GM08714 (cell line): ENCODE data around the gene PXDC1.
"Not testable (repeated sequence)": the region's sequence is repeated elsewhere in the genome, so short reads cannot be mapped to it uniquely, and the experiment has no call there.

Source experiments
- H3K4me3 ChIP-seq: fragments of 200-500 bp; sonication (Bioruptor generic); 2 replicates; pipeline ENCODE4 v1.5.1; 2014; ENCODE audit warnings: mild to moderate bottlenecking, low read length, inconsistent platforms
- ZNF274 ChIP-seq: IDR thresholded peaks from 2 replicates; pipeline ENCODE4 v1.6.1; 2012; ENCODE audit warnings: mild to moderate bottlenecking, low read depth, low read length

Gene PXDC1

DNA sequence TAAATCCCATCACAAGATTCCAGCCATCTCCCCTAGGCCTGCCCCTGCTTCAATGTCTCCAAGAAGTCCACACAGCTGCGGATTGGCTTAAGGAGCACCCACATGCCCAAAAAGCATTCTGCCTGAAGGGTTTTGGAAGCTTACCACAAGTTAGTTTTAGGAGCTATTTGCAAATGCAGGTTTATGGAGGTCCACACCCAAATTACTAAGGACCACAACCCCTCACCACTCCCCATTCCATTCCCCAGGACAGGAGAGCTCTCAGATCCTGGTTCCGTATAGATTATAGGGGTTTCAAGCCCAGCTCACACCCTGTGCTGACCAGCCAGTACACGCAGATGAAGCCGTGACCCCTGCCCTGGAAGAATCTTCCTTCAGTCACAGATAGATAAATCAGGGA lies 24.3 kb upstream of the PXDC1 start:
- no peak overlapping the region for H3K4me3 ChIP-seq
- no peak for TF ChIP-seq ZNF274

DNA sequence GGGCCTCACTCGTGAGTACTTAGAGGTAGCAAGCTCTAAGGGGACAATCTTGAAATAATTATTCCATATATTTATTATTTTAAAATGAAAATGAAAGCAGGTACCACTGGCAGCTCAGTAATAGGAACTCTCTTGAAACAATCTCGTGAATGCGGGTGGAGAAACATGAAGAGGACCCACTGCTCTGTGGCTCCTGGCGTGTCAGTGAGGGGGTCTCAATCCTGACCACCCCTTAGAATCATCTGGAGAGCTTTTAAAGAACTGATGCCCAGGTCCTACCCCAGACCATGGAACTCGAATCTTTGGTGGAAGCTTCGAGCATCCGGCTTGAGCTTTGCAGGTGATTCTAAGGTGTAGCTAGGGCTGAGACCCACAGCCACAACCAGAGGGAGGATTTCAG lies 23.9 kb upstream of the PXDC1 start:
- H3K4me3 ChIP-seq: no peak overlapping the region
- no peak for TF ChIP-seq ZNF274

DNA sequence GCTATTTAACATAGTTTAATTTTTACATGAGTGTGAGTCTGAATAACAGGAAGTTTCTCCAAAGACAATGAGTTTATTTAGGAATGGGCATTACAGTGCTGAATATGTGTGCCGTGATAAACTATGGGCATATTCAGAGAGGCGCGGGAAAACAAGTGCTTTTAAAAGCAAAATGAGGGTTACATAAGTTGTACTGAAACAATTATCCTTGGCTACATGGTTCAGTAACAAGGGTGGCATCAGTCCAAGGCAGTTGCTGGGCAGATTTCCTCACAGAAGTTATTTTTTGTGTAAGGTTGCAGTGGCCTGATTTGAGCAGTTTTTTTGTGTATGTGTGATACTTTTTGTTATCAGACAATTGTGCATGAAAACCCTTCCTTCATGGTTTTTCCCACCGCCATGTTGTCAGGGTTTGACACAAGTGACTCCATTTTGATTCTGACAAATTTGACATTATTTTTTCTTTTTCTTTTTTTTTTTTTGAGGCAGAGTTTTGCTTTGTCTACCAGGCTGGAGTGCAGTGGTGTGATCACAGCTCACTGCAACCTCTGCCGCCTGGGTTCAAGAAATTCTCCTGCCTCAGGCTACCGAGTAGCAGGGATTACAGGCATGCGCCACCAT lies 22.3 kb upstream of the PXDC1 start:
- H3K4me3 ChIP-seq: no peak overlapping the region
- no peak for TF ChIP-seq ZNF274

DNA sequence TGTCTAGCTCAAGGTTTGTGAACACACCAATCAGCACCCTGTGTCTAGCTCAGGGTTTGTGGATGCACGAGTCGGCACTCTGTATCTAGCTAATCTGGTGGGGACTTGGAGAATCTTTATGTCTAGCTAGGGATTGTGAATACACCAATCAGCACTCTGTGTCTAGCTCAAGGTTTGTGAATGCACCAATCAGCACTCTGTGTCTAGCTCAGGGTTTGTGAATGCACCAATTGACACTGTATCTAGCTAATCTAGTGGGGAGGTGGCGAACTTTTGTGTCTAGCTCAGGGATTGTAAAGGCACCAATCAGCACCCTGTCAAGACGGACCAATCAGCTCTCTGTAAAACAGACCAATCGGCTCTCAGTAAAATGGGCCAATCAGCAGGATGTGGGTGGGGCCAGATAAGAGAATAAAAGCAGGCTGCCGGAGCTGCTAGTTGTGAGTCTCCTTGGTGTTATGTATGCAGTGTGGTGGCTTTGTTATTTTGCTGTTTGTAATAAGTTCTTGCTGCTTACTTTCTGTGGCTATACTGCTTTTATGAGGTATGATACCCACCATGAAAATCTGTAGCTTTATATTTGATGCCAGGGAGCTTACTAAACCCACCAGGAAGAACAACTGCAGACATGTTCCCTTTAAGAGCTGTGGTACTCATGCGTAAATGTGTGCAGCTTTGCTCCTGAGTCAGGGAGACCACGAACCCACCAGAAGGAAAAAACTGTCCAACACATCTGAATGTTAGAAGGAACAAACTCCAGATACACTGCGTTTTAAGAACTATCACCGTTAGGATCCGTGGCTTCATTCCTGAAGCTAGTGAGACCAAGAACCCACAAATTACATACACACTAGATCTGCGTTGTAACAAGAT lies 20.9 kb upstream of the PXDC1 start:
- H3K4me3 ChIP-seq: not testable (repeated sequence)

DNA sequence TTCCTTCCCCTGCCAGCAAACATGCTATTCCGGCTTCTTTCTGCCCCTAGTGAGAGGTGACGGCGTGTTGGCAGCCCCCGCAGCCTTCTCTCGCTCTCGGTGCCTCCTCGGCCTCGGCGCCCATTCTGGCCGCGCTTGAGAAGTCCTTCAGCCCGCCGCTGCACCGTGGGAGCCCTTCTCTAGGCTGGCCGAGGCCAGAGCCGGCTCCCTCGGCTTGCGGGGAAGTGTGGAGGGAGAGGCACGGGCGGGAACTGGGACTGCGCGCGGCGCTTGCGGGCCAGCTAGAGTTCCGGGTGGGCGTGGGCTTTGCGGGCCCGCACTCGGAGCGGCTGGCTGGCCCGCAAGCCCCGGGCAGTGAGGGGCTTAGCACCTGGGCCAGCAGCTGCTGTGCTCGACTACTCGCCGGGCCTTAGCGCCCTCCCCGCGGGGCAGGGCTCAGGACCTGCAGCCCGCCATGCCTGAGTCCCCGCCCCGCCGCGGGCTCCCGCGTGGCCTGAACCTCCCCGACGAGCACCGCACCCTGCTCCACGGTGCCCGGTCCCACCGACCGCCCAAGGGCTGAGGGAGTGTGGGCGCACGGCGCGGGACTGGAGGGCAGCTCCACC lies 20.0 kb upstream of the PXDC1 start:
- no peak overlapping the region for H3K4me3 ChIP-seq
- TF ChIP-seq ZNF274: no peak

DNA sequence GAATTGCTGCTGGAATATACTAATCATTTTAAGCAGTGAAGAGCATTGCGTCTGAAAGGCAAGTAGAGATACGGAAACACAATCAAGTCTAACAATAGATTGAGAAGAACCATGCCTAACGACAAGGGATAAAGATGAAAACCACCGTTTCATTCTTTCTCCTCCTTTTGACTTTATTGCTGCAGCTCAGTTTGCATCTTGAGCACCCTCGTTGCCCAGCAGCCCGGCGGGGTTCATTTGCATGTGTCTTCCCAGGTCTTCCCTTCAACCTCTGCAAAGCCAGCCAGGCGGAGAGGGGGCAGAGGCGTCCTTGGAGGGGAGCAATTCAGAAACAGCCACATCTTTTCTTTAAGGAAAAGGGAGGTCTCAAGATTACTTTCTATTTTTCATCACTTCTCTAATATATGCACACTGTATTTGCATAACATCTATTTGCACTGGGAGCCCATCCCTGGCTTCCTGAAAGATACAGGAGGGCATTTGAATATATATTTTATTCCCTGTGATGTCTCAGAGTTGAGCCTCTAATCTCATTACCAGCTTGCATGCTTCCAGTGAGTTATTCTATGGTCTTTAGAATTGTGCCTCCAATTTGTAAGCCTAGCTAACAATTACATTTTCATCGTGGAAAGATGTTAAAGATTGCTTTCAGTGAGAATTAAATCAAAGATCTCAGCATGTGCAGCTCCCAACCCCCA lies 18.7 kb upstream of the PXDC1 start:
- TF ChIP-seq ZNF274: no peak
- no peak overlapping the region for H3K4me3 ChIP-seq

DNA sequence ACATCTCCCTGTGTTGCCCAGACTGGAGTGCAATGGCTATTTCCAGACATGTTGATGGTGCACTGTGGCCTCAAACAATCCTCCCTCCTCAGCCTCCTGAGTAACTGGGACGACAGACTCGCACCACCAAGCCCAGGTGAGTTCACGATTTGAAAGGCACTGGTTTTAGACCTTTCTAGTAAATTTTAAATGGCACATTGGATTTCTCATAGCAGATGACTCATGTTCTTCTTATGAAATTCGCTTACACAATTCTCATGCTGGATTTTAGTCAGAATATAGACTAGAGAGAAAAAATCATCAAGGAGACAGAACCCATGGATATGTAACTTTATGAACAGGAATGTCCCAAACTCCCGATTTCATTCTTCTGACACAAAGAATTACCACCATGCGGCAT lies 18.1 kb upstream of the PXDC1 start:
- no peak for TF ChIP-seq ZNF274
- H3K4me3 ChIP-seq: no peak overlapping the region

DNA sequence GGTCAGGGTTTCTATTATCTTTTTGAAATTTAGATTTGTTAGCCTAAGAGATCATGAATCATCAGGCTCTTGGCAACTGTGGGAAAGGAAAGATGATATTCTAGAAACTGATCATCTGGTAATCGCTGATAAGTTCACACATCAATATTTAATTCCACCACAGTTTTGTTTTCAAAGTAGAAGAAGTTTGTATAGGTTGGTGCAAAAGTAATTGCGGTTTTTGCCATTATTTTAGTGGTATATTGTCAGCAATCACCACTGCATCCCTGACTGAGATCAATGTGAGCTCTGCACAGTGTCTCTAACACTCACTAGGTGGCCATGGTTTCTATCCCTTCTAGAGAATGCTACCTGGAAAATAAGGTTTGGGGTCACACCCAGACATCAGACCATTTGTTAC lies 17.0 kb upstream of the PXDC1 start:
- TF ChIP-seq ZNF274: no peak
- no peak overlapping the region for H3K4me3 ChIP-seq

DNA sequence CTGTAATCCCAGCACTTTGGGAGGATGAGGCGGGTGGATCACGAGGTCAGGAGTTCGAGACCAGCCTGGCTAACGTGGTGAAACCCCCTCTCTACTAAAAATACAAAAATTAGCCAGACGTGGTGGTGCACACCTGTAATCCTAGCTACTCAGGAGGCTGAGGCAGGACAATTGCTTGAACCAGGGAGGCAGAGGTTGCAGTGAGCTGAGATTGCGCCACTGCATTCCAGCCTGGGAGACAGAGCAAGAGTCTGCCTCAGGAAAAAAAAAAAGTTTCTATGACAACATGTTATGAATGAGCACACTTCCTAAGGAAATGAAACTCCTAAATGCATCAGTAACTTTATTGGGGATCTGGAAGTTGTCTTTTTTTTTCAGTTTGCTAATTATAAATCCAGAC lies 16.0 kb upstream of the PXDC1 start:
- H3K4me3 ChIP-seq: not testable (repeated sequence)

DNA sequence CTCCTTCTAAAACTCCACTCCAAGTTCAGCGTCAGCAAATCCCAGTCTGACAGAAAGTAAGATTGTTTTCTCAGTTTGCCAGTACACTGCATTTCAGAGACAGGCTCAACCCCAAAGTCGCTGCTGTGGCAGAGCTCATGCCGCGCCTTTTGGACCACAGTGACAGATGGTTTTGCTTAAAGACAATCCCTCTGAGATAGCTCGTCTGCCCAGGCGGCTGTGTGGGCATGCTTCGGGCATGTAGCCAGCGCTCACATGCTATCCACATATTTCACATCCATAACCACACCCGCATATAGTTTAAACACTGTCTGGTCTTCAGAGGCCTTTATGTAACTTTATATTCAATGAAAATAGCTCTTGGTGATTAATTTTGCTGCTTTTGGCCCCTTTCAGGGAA lies 14.7 kb upstream of the PXDC1 start:
- no peak for TF ChIP-seq ZNF274
- H3K4me3 ChIP-seq: no peak overlapping the region

DNA sequence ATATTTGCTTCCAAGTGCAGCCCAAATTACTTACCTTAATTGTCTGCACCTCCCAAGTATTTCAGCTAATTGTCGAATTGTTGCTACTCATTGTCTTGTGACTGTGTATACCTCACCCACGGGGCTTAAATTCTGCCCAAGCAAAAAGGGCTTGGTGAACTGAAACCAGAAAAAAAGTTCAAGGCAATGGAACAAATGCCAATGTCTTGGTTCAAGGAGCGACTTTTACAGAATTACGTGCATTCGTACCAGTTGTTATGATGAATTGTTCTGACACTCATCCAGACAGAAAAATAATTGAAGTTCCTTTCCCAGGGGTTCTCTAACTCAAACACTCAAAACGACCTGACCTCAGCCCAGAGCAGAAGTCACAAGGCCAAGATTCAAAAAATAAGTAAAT lies 13.9 kb upstream of the PXDC1 start:
- no peak for TF ChIP-seq ZNF274
- no peak overlapping the region for H3K4me3 ChIP-seq

DNA sequence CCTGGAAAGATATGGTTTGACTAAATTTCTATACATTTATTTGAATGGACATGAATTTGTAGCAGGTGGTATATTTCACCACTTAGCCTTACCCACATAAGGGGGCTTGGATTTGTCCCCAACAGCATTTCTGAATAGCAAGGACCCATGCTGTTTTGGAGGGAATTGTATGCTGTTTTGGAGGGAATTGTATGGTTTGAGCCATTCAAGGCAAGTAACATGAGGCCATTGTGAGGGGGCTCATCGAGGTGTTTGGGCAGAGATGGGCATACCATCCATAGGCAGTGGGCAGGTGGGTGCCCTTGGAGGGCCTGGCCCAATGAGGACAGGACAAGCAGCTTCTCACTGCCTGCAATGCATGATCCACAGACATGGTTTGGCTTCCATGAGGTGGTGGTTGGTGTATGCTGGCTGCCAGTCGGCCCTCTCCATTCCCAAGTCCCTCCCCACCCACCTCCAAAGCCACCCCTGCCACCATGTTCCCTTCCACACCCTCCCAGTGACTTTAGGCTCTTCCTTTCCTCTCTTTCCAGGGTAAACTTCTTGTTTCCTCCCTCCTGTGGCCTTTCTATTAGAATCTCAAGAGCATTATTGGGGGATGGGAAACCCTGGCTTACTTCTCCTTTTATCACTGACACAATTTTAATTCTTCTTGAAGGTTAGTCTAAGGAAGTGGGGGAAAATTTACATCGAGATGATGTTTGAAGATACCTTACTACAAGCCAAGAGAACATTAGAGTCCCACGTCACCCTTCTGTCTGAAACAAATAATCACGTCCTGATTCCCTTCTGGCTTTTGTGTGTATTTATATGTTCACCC lies 13.2 kb upstream of the PXDC1 start:
- H3K4me3 ChIP-seq: no peak overlapping the region
- TF ChIP-seq ZNF274: no peak

DNA sequence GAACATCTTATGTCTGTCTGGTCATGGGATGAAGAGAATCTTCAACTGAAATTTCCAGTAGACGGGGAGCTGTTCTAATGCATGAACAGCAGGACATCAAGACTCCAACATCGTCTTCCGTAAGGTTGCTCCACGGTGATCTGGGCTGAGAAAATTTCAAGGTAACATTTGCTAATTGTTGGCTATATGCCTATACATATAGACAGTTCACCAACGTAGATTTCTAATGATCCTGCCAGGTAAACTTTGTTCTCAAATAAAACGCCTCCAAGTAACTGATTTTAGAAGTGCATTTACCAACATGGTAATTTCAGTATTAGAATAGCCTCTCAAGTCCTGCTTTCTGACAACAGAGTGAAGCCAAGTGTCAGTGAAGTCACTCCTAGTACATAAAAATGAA lies 11.3 kb upstream of the PXDC1 start:
- no peak overlapping the region for H3K4me3 ChIP-seq
- no peak for TF ChIP-seq ZNF274

DNA sequence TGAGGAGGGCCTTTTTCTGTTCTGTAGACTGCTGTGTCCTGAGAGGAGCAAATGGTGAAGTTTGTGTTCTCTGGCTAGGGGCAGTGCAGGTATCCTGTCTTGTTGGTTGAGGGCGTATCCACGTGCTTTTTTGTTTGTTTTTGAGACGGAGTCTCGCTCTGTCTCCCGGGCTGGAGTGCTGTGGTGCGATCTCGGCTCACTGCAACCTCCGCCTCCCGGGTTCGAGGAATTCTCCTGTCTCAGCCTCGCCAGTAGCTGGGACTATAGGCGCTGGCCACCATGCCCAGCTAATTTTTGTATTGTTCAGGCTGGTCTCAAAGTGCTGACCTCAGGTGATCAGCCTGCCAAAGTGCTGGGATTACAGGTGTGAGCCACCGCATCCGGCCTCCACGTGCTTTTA lies 10.8 kb upstream of the PXDC1 start:
- H3K4me3 ChIP-seq: no peak overlapping the region
- no peak for TF ChIP-seq ZNF274
